ENCODE results near the gene RGS12. TPM values are rescaled to one million over a fixed set of nuclear protein-coding genes. Genes with fewer than 3 reads are reported as not detected.

The RGS12 gene
- total RNA-seq = 10 to 100 TPM; 22.2 to 33.3 (median 28.5) TPM

GRCh38 chr4:3292571-3293400, at the start of gene RGS12:
Gene RGS12 (plus strand): TSS chr4:3293021. CDS start chr4:3316171, 23,150 bp downstream.
- TF ChIP-seq, protein P1, sequence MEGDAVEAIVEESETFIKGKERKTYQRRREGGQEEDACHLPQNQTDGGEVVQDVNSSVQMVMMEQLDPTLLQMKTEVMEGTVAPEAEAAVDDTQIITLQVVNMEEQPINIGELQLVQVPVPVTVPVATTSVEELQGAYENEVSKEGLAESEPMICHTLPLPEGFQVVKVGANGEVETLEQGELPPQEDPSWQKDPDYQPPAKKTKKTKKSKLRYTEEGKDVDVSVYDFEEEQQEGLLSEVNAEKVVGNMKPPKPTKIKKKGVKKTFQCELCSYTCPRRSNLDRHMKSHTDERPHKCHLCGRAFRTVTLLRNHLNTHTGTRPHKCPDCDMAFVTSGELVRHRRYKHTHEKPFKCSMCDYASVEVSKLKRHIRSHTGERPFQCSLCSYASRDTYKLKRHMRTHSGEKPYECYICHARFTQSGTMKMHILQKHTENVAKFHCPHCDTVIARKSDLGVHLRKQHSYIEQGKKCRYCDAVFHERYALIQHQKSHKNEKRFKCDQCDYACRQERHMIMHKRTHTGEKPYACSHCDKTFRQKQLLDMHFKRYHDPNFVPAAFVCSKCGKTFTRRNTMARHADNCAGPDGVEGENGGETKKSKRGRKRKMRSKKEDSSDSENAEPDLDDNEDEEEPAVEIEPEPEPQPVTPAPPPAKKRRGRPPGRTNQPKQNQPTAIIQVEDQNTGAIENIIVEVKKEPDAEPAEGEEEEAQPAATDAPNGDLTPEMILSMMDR (IDR thresholded peaks at IDR 0.05) = no peak
- peak; percentile 34 to 92 for TF ChIP-seq EP300 (IDR thresholded peaks at IDR 0.05)
- TF ChIP-seq POLR2A (IDR thresholded peaks at IDR 0.05) = peak; percentile 74 to 87

DNA sequence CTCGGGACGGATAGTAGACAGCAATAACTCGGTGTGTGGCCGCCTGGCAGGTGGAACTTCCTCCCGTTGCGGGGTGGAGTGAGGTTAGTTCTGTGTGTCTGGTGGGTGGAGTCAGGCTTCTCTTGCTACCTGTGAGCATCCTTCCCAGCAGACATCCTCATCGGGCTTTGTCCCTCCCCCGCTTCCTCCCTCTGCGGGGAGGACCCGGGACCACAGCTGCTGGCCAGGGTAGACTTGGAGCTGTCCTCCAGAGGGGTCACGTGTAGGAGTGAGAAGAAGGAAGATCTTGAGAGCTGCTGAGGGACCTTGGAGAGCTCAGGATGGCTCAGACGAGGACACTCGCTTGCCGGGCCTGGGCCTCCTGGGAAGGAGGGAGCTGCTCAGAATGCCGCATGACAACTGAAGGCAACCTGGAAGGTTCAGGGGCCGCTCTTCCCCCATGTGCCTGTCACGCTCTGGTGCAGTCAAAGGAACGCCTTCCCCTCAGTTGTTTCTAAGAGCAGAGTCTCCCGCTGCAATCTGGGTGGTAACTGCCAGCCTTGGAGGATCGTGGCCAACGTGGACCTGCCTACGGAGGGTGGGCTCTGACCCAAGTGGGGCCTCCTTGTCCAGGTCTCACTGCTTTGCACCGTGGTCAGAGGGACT, 49.6 kb upstream of the RGS12 start:
- no peaks in the 10 kb centered on the region for H3K27me3 ChIP-seq
- TF ChIP-seq, protein P1 (IDR thresholded peaks at IDR 0.05) = no peak
- TF ChIP-seq EP300 (IDR thresholded peaks at IDR 0.05) (no peak), POLR2A (IDR thresholded peaks at IDR 0.05) (no peak)
- H3K4me1 ChIP-seq = peaks cover 0 to 9% (median 0%) of the 10 kb centered on the region in 4 donors
- no peak overlapping the region for H3K27ac ChIP-seq
- H3K36me3 ChIP-seq = peaks cover 0 to 70% (median 0%) of the 10 kb centered on the region in 3 donors
- H3K9me3 ChIP-seq = no peaks in the 10 kb centered on the region
- no peak for DNase-seq (ENCODE audit: low spot score in 2 of 2)
- WGBS, 2 donors = 74 to 82% methylated on average over 23 of the region's 23 CpGs
- H3K4me3 ChIP-seq = no peak overlapping the region

More at GRCh38 chr4:3292571-3293400, at the start of gene RGS12:
- H3K4me1 ChIP-seq = peaks cover 0 to 31% (median 15%) of the 10 kb centered on the region in 4 donors
- peaks cover 0 to 9% of the 10 kb centered on the region in 2 donors for H3K27me3 ChIP-seq
- H3K4me3 ChIP-seq = peak within 1 kb of the TSS; percentile 70 to 97 (median 90)
- DNase-seq (ENCODE audit: low spot score in 2 of 2) = peak; percentile 87 to 90
- H3K36me3 ChIP-seq = peaks cover 0 to 7% (median 0%) of the 10 kb centered on the region in 3 donors
- peaks cover 0 to 17% (median 0%) of the 10 kb centered on the region in 4 donors for H3K9me3 ChIP-seq
- peak within 1 kb of the TSS; percentile 91 to 99 (median 96) for H3K27ac ChIP-seq
- WGBS, 2 donors = 0 to 1% methylated on average over 7 to 63 of the region's 121 CpGs

- H3K4me3 ChIP-seq = no peak overlapping the region
- no peak overlapping the region for H3K27ac ChIP-seq
- TF ChIP-seq POLR2A (IDR thresholded peaks at IDR 0.05) (no peak), EP300 (IDR thresholded peaks at IDR 0.05) (no peak)
- TF ChIP-seq, protein P1 (IDR thresholded peaks at IDR 0.05) = no peak
- H3K9me3 ChIP-seq = no peaks in the 10 kb centered on the region
- peaks cover 0 to 9% (median 0%) of the 10 kb centered on the region in 4 donors for H3K4me1 ChIP-seq
- 63 to 75% methylated on average over 1 of the region's 1 CpG for WGBS, 2 donors
- no peaks in the 10 kb centered on the region for H3K27me3 ChIP-seq
- H3K36me3 ChIP-seq = peaks cover 0 to 63% (median 0%) of the 10 kb centered on the region in 3 donors
- no peak for DNase-seq (ENCODE audit: low spot score in 2 of 2)
Observed at GRCh38 chr4:3244002-3244401, 48.8 kb upstream of the RGS12 start.

DNA sequence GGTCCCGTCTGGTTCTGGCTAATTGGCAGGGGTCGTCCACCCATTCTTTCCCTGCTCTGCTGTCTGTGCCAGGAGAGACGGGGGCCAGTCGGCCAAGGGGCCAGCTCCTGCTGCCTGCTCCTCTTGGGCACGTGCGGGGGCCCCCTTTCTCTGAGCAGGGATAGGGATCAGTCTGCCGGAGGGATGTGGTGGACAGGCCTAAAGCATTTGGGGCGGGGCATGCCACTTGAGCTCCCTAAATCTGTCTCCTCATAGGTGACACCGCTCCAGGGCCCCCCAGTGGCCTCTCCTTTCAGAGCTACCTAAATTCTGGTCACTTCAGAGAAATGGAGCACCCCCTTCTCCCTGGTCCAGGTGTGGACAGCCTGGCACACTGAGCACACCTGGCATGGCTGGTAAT, 48.1 kb upstream of the RGS12 start:
- Histone ChIP-seq H3K4me1 (peaks cover 0 to 9% (median 0%) of the 10 kb centered on the region in 4 donors), H3K4me3 (no peak overlapping the region), H3K9me3 (no peaks in the 10 kb centered on the region), H3K27ac (no peak overlapping the region), H3K27me3 (no peaks in the 10 kb centered on the region), H3K36me3 (peaks cover 0 to 55% (median 0%) of the 10 kb centered on the region in 3 donors)
- DNase-seq (ENCODE audit: low spot score in 2 of 2) = no peak
- no peak for TF ChIP-seq EP300 (IDR thresholded peaks at IDR 0.05)
- TF ChIP-seq, protein P1 (IDR thresholded peaks at IDR 0.05) = no peak
- TF ChIP-seq POLR2A (IDR thresholded peaks at IDR 0.05) = no peak
- WGBS, 2 donors = 75 to 78% methylated on average over 7 to 9 of the region's 9 CpGs

All from tibial nerve (tissue), 4 donors.